Activated CD4-positive, alpha-beta T cell treated with anti-CD3 and anti-CD28 coated beads for 36 hours (primary cell): ENCODE data around the gene LPP. TPM values are rescaled to one million over a fixed set of nuclear protein-coding genes. Genes with fewer than 3 reads are reported as not detected.

Experiments used
- ATAC-seq: fragments of 200-7000 bp; cut with Tn5 transposase; one replicate; pipeline ENCODE4 v1.10.0; 2021; ENCODE audit warnings: mild to moderate bottlenecking, moderate library complexity
- CTCF ChIA-PET: fragments of 350-600 bp; sonication (Branson Sonifier 250); formaldehyde crosslinking; loops from one replicate; lab custom pipeline; 2021; ENCODE audit warnings: antibody characterized with exemption; lab: Charles Lee
- POLR2A ChIA-PET: fragments of 350-600 bp; sonication (Branson Sonifier 250); formaldehyde crosslinking; loops from one replicate; lab custom pipeline; 2021; ENCODE audit warnings: antibody characterized with exemption, inconsistent platforms; lab: Charles Lee
- DNase-seq: peaks from one replicate; pipeline ENCODE4 v3.0.0-alpha.2; 2020
- H3K27ac Mint-ChIP-seq: one replicate; pipeline ENCODE4 v1.8.0; 2021; ENCODE audit warnings: mixed read lengths
- H3K27me3 Mint-ChIP-seq: one replicate; pipeline ENCODE4 v1.8.0; 2021; ENCODE audit warnings: mixed read lengths
- H3K36me3 Mint-ChIP-seq: one replicate; pipeline ENCODE4 v1.8.0; 2021; ENCODE audit warnings: low read depth, mixed read lengths
- H3K4me1 Mint-ChIP-seq: one replicate; pipeline ENCODE4 v1.8.0; 2021; ENCODE audit warnings: mixed read lengths
- H3K4me3 Mint-ChIP-seq: one replicate; pipeline ENCODE4 v1.8.0; 2021; ENCODE audit warnings: mild to moderate bottlenecking, moderate library complexity, mixed read lengths
- H3K9me3 Mint-ChIP-seq: one replicate; pipeline ENCODE4 v1.8.0; 2021; ENCODE audit warnings: low read depth, mixed read lengths
- intact Hi-C, 2 experiments: fragments of 100-400 bp; cut with DNase I in 1 of 2; cut with micrococcal nuclease in 1 of 2; formaldehyde crosslinking; loops; one replicate each; pipeline versions ENCODE4 v1.14.2 to v1.15.1; 2022 to 2024; cut with DNase I, micrococcal nuclease
- total RNA-seq, 2 experiments: library from RNA; stranded (reverse); gene quantifications; one replicate each; pipeline ENCODE4 v1.2.3, GENCODE V29; 2021

The LPP gene
- total RNA-seq, 2 experiments from 2014 or later, result 34.7 to 40.6 TPM

DNA sequence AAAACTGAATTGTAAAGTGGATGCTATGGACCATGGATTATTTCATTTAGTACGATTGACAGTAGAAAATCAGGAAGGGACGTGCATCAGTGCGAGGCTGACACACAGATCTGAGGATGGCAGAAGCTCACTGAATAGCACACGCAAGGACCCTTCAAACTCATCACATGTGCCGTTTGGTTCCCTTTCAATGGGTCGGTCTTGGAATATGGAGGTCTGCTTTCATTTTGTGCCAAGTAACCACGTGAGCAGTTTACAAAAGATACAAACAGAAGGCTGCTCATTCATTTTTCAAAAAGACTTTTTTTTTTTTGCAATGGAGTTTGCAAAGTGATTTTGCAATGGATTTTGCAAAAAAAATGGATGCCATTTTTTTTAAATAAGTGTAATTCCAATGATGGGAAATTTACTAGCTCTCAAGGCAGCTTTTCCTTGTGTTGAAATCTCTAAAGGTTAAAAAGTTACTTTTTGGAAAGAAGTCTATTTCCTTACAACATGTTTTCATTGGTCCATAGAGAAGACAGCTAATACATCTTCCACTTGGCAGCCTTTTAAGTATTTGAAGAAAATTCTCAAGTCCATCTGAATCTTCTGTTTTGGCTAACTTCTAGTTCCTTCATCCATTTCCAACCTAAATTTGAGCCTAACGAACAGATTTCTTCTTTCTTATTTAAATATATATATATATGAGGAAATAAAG lies 625.5 kb downstream of the LPP start:
- POLR2A ChIA-PET, result no interaction called here
- ATAC-seq (no peak), DNase-seq (no peak)
- no peaks in the 10 kb centered on the region for H3K27me3 Mint-ChIP-seq
- no peak overlapping the region for H3K27ac Mint-ChIP-seq
- H3K9me3 Mint-ChIP-seq, result no peaks in the 10 kb centered on the region
- intact Hi-C loops, result no loop called here
- H3K4me1 Mint-ChIP-seq, result peaks cover 10% of the 10 kb centered on the region
- H3K36me3 Mint-ChIP-seq, result peaks cover 5% of the 10 kb centered on the region
- H3K4me3 Mint-ChIP-seq, result no peak overlapping the region
- CTCF ChIA-PET, result interaction anchor here (0.6 to 1.4 kb wide), 2 partner anchors 24 to 415 kb away, joined by 3 read pairs; no protein-coding TSS in a partner anchor

DNA sequence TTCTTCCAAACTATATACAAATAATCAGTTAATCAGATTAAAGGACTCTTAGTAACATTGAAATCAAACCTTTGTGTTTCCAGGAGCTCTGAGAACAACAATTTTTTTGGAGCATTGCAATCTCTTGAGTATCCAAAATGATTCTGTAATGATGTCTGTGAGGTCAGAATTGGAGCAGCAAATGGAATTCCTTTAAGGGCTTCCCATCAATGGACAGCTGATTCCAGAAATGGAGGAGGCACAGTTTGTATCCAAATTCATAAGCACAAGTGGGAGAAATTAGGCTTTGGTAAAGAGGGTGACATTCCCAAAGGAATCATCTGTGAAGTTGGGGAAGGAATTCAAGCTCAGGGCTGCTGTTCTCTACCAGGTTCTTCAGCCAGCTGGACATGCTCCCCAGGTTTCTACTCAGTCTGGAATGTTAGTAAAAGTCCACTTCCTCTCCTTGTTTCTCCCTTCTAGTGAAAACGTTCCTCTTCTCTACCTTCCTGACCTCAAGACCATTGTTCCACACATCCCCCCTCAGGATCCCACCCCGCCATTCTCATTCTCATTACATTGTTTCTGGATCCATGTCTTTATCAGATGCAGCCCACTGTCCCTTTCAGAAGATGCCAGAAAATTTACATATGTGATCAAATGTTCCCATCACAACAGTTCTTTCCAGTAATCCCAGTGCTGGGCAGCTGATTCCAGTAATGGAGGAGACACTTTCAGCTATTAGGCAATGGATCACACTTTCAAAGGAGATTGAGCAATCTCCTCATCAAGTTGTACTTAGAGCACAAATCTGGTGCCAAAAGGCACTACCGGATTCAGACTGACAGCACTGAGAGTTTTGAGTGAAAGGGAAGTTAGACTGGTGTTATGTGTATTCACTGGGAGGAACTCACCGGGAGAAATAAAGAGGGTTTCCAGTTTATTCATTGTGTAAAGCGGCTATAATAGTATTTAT lies 626.5 kb downstream of the LPP start:
- no peaks in the 10 kb centered on the region for H3K9me3 Mint-ChIP-seq
- H3K36me3 Mint-ChIP-seq, result peaks cover 5% of the 10 kb centered on the region
- ChIA-PET CTCF (interaction anchor here (0.6 to 1.4 kb wide), 3 partner anchors 14 to 416 kb away, joined by 3 to 4 read pairs (median 3); no protein-coding TSS in a partner anchor), POLR2A (no interaction called here)
- DNase-seq, result no peak
- no peaks in the 10 kb centered on the region for H3K27me3 Mint-ChIP-seq
- H3K4me3 Mint-ChIP-seq, result no peak overlapping the region
- no peak for ATAC-seq
- H3K4me1 Mint-ChIP-seq, result peaks cover 10% of the 10 kb centered on the region
- H3K27ac Mint-ChIP-seq, result no peak overlapping the region
- intact Hi-C loops, result loop anchor here in 1 of 2 experiments (10.0 kb wide), 2 partner anchors 456 to 976 kb away; no protein-coding TSS in a partner anchor

DNA sequence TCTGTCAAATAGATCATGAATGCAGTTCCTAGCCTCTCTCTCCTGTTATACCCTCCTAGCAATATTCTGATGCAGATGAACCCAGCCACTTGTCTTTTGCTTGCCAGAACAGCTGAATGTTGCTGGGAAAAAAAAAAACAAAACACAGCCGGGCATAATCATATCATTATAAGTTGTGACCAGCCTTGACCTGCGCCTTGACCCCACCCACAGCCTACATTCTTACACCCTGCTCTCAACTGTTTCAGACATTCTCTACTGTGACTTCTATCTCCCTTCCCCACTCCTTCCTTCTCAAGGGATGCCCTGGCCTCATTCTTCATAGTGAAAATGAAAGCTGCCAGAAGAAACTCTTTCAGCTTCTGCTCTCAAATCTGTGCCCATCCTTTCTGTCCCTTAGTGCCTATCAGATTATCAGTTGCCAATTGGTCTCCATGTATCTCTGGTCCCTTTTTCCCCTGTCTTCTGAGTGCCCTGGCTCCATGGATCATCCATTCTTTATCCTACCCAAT lies 628.7 kb downstream of the LPP start:
- H3K27me3 Mint-ChIP-seq, result no peaks in the 10 kb centered on the region
- ATAC-seq (no peak), DNase-seq (no peak)
- no peak overlapping the region for H3K27ac Mint-ChIP-seq
- H3K36me3 Mint-ChIP-seq, result peaks cover 5% of the 10 kb centered on the region
- ChIA-PET CTCF (interaction anchor here (0.7 kb wide), 1 partner anchor 79 kb away, joined by 3 read pairs; no protein-coding TSS in a partner anchor), POLR2A (interaction anchor here (0.6 kb wide), 1 partner anchor 254 kb away, joined by 4 read pairs; no protein-coding TSS in a partner anchor)
- H3K4me1 Mint-ChIP-seq, result peaks cover 10% of the 10 kb centered on the region
- no peak overlapping the region for H3K4me3 Mint-ChIP-seq
- peaks cover 2% of the 10 kb centered on the region for H3K9me3 Mint-ChIP-seq
- intact Hi-C loops, result loop anchor here in 1 of 2 experiments (10.0 kb wide), 2 partner anchors 458 to 978 kb away; no protein-coding TSS in a partner anchor

DNA sequence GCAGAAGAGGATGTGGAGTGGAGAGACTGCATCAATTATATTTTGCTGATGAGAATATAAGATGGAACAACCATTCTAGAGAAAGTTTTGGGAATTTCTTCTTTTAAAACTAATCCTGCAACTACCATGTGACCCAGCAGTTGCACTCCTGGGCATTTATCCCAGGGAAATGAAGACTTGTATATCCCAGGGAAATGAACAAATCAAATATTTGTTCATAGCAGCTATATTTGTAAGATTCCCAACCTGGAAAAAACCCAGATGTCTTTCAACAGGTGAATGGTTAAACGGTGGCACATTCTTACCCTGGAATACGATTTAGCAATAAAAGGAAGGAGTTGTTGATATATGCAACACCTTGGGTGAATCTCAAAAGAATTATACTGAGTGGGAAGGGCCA lies 632.5 kb downstream of the LPP start:
- H3K27ac Mint-ChIP-seq, result no peak overlapping the region
- ATAC-seq, result no peak
- H3K36me3 Mint-ChIP-seq, result peaks cover 1% of the 10 kb centered on the region
- no peak for DNase-seq
- no peaks in the 10 kb centered on the region for H3K27me3 Mint-ChIP-seq
- POLR2A ChIA-PET, result no interaction called here
- H3K4me3 Mint-ChIP-seq, result no peak overlapping the region
- CTCF ChIA-PET, result no interaction called here
- intact Hi-C loops, result loop anchor here (5.0 to 10.0 kb wide), 4 partner anchors 346 to 982 kb away; no protein-coding TSS in a partner anchor
- peaks cover 10% of the 10 kb centered on the region for H3K4me1 Mint-ChIP-seq
- H3K9me3 Mint-ChIP-seq, result peaks cover 2% of the 10 kb centered on the region

DNA sequence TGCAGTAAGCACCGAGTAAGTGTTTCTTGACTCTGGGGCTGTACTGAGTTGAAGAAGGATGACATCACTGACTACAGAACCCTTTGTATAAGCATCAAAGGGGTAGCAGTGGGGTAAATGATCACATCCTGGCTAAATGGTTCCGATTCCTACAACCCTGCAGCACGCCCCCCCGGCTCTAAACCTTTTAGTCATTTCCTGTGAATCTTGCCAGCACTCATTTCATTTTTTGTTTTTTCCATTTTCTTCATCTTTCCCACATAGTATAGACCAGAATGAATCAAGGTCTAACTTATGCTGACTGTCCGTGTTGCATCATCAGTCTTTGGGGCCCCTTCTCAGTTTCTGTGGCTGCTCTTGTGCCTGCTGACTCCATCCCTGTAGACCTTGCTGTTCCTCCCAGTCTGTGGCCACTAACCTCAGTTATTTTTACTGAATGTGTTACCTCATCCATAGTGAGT lies 634.7 kb downstream of the LPP start:
- Mint-ChIP-seq H3K4me3 (no peak overlapping the region), H3K27me3 (no peaks in the 10 kb centered on the region), H3K9me3 (peaks cover 2% of the 10 kb centered on the region), H3K27ac (no peak overlapping the region), H3K36me3 (peaks cover 4% of the 10 kb centered on the region), H3K4me1 (peaks cover 2% of the 10 kb centered on the region)
- intact Hi-C loops, result loop anchor here (1.0 to 10.0 kb wide), 32 partner anchors 35 to 1048 kb away; partner anchors contain the start of gene BCL6 (in 1 of the 2)
- POLR2A ChIA-PET, result interaction anchor here (0.5 to 2.3 kb wide), 8 partner anchors 126 to 1048 kb away, joined by 3 to 11 read pairs (median 4); partner anchors contain the start of gene LPP
- DNase-seq (peak; percentile 89), ATAC-seq (peak; percentile 97)
- CTCF ChIA-PET, result interaction anchor here (0.8 to 1.7 kb wide), 7 partner anchors 15 to 1048 kb away, joined by 3 to 8 read pairs (median 5); no protein-coding TSS in a partner anchor

DNA sequence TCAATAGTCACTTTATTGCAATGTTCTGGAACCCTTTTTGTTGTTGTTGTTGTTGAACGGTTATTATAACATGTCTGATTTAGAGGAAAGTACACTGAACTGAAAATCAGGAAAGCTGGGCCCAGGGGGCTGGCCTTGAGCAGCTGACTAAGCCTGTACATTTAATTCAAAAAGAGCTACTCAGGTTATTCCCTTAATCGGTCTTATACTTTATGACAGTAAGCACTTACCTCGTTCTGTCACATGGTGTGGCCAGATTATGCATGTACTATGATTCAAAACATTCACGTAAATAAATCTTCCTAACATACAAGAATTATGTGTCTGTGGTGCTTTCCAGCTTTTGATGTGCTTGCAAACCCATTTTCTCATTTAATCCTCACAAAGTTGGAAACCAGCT lies 635.3 kb downstream of the LPP start:
- Mint-ChIP-seq H3K27me3 (no peaks in the 10 kb centered on the region), H3K4me3 (no peak overlapping the region), H3K36me3 (peaks cover 4% of the 10 kb centered on the region), H3K9me3 (peaks cover 2% of the 10 kb centered on the region), H3K4me1 (peaks cover 2% of the 10 kb centered on the region), H3K27ac (no peak overlapping the region)
- DNase-seq (peak; percentile 30), ATAC-seq (peak; percentile 11)
- intact Hi-C loops, result loop anchor here (1.0 to 10.0 kb wide), 13 partner anchors 38 to 984 kb away; no protein-coding TSS in a partner anchor
- POLR2A ChIA-PET, result interaction anchor here (0.9 to 2.3 kb wide), 5 partner anchors 126 to 1048 kb away, joined by 3 to 11 read pairs (median 4); no protein-coding TSS in a partner anchor
- CTCF ChIA-PET, result interaction anchor here (0.7 to 0.9 kb wide), 5 partner anchors 94 to 1049 kb away, joined by 3 read pairs; no protein-coding TSS in a partner anchor

DNA sequence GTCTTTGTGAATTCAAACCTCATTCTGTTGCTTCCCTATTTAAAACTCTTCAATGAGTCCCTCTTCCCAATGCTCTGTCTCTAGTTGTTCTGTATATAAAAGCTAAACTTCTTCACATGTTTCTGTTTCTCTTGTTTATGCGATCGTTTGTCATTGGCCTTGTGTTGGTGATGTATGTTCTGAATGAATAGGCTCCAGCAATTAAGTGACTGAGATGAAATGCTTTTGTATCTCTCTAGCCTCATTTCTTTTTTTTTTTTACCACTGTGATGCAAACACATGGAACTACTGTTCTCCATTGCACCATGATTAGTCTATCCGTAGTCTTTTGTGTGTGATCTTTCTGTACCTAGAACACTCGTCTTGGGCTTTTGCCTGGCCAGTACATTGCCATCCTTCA lies 637.4 kb downstream of the LPP start:
- ATAC-seq, result no peak
- H3K4me3 Mint-ChIP-seq, result no peak overlapping the region
- ChIA-PET POLR2A (no interaction called here), CTCF (interaction anchor here (0.6 to 1.4 kb wide), 3 partner anchors 42 to 1236 kb away, joined by 3 to 5 read pairs (median 3); no protein-coding TSS in a partner anchor)
- no peaks in the 10 kb centered on the region for H3K27me3 Mint-ChIP-seq
- peaks cover 7% of the 10 kb centered on the region for H3K36me3 Mint-ChIP-seq
- no peak for DNase-seq
- peaks cover 9% of the 10 kb centered on the region for H3K4me1 Mint-ChIP-seq
- H3K27ac Mint-ChIP-seq, result no peak overlapping the region
- intact Hi-C loops, result no loop called here
- H3K9me3 Mint-ChIP-seq, result no peaks in the 10 kb centered on the region

DNA sequence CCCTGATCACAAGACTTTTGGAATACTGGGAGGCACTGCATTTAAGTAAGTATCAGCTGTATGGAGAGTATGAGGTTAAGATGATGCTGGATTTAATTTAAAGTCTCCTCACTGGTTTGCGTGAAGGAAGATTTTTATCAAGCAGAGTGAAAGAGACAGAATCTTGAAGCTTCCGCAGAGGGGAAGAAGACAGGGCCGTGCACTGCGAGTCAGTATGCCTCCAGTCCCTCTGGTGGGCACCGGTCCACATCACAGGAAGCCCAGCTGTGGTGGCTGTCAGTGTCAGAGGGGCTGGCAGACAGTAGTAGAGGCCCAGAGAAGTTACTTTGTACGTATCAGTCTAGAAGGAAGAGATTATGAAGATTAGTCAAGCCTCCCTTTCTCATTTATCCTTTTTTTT lies 638.8 kb downstream of the LPP start:
- Mint-ChIP-seq H3K4me3 (no peak overlapping the region), H3K4me1 (peaks cover 9% of the 10 kb centered on the region), H3K27ac (no peak overlapping the region), H3K27me3 (no peaks in the 10 kb centered on the region), H3K9me3 (no peaks in the 10 kb centered on the region), H3K36me3 (peaks cover 7% of the 10 kb centered on the region)
- no peak for ATAC-seq
- DNase-seq, result peak; percentile 20
- intact Hi-C loops, result no loop called here
- ChIA-PET CTCF (interaction anchor here (0.7 to 1.6 kb wide), 4 partner anchors 43 to 1054 kb away, joined by 3 to 7 read pairs (median 4); no protein-coding TSS in a partner anchor), POLR2A (no interaction called here)

DNA sequence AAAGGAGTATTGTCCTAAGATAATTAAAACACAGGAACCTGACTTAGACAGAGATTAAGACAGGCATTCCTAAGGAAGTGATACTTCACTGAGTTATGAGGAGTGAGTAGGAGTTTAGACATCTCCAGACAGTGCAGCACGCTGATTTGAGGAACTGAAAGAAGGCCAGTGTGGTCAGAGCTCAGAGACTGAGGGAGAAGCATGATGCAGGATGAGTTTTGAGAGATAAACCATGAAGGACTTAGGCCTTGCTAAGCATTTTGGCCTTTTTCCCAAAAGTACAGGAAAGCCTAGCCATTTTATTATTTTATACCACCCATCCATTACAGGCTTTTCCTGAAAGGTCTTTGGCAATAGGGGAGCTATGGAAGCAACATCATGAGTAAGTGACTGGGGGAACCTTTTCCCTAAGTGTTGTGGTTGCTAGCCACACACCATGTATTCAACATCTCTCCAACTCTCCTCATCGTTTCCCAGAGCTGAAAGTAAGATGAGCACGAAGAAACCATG lies 642.2 kb downstream of the LPP start:
- Mint-ChIP-seq H3K27me3 (no peaks in the 10 kb centered on the region), H3K36me3 (peaks cover 10% of the 10 kb centered on the region), H3K9me3 (no peaks in the 10 kb centered on the region), H3K27ac (no peak overlapping the region), H3K4me1 (peaks cover 7% of the 10 kb centered on the region), H3K4me3 (no peak overlapping the region)
- POLR2A ChIA-PET, result no interaction called here
- CTCF ChIA-PET, result interaction anchor here (0.7 to 0.9 kb wide), 2 partner anchors 22 to 162 kb away, joined by 3 read pairs; no protein-coding TSS in a partner anchor
- no peak for DNase-seq
- intact Hi-C loops, result no loop called here
- ATAC-seq, result no peak

DNA sequence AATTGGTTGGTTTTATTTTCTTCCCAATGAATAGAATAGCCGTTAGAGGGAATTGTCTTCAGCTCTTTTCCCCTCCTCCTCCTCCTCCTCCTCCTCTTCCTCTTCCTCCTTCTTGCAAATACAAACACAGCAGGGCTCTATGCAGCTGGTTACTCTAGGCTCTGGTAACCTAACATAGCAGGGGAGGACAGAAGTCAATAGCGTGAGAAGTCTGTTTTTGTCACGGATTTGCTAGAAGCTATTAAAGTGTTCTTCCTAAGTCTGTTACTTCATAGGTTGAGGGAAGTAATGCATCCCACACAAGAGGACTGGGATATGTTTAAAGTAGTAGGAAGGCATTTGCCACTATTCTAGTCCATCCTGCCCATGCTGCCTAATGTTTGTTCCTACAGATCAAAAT lies 643.1 kb downstream of the LPP start:
- ATAC-seq (no peak), DNase-seq (no peak)
- Mint-ChIP-seq H3K4me3 (no peak overlapping the region), H3K9me3 (no peaks in the 10 kb centered on the region), H3K27me3 (no peaks in the 10 kb centered on the region), H3K36me3 (peaks cover 10% of the 10 kb centered on the region), H3K27ac (no peak overlapping the region), H3K4me1 (peaks cover 7% of the 10 kb centered on the region)
- POLR2A ChIA-PET, result no interaction called here
- intact Hi-C loops, result no loop called here
- CTCF ChIA-PET, result interaction anchor here (0.6 to 1.3 kb wide), 3 partner anchors 21 to 148 kb away, joined by 3 read pairs; no protein-coding TSS in a partner anchor
